H4 (cell line): ENCODE results near the gene LTB4R2. TPM values are rescaled to one million over a fixed set of nuclear protein-coding genes. Genes with fewer than 3 reads are reported as not detected.

Experiments
- DNase-seq: peaks from one replicate; pipeline ENCODE4 v3.0.0-alpha.2; 2015; ENCODE audit warnings: low spot score
- total RNA-seq: library from RNA; depleted of rRNA; stranded (reverse); fragments of >200 nt; shearing (Covaris generic); gene quantifications from 2 replicates; pipeline ENCODE4 v1.2.3, GENCODE V29; 2014

The LTB4R2 gene
- total RNA-seq, 1 experiment from 2014 or later: 0.33 TPM

DNA sequence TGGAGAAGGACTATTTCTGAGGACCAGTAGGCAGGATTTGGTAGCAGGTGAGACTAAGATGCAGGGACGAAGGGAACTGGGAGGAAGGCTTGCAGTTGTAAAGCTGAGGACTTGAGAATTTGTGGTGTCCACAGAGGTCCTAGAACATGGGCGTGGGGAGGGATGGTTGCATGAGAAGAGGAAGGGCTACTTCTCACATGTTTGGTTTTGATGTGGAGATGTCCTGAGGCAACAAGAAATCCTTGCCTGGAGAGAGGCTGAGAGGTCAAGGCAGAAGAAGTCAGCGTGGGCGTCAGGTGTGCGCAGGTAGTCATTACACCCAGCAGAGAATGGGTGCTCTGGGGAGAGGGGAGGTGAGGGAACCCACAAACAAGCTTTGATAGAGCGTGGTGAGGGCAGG is 32.9 kb upstream of the LTB4R2 start:
- no peak for DNase-seq

DNA sequence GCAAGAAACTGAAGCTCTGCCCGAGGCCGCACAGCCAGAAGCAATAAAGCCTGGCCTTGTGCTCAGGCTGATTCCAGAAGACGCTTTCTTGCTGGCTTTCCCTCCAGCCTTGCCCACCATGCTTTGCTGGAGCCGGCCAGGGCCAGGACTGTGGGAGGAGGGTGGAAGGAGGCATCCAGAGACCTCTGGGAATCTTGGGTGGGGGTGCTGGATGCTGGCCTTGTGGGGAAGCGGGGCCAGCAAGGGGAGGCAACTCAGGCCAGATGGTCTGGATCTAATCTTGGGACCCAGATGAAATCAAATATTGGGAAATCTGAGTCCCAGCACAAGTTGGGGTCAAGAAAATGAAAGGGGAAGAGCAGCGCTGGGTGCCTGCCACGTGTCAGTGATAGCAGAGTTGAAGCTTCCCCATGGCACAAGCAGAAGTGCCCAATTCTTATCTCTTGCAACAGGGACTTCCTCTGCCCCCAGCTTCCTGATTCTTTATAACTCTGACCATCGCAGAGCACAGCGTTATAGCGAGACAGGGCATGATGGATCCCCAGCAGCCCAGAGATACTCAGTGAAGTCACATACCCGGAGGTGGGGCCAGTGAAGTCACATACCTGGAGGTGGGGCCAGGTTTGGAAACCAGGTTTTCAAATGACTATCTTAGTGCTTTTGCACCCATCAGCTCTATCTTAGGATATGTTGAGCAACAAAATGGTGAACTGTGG is 32.2 kb upstream of the LTB4R2 start:
- no peak for DNase-seq

- no peak for DNase-seq
Measured at GRCh38 chr14:24278424-24278823, 31.5 kb upstream of the LTB4R2 start.

GRCh38 chr14:24279301-24280186 is 30.4 kb upstream of the LTB4R2 start:
- DNase-seq: peak; percentile 34

- DNase-seq: no peak
Measured at GRCh38 chr14:24280797-24281460, 29.0 kb upstream of the LTB4R2 start.

DNA sequence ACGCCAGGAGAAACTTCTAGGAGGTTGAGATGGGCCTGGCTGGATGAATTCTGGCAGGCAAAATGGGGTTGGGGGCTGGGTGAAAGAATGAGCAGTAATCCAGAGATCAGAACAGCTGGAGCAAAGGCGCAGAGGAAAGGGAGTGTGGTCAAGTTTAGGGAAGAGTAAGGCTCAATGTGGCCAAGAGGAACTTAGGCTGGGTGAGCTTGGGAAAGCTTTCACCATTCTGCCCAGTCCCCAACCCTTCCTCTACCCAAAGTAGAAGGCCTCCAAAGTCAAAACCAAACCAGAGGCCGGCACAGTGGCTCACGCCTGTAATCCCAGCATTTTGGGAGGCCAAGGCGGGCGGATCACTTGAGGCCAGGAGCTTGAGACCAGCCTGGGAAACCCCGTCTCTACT is 28.3 kb upstream of the LTB4R2 start:
- DNase-seq: no peak

GRCh38 chr14:24282736-24283135 is 27.2 kb upstream of the LTB4R2 start:
- no peak for DNase-seq

GRCh38 chr14:24283796-24284460 is 26.0 kb upstream of the LTB4R2 start:
- no peak for DNase-seq

GRCh38 chr14:24284501-24285035 is 25.4 kb upstream of the LTB4R2 start:
- no peak for DNase-seq

DNA sequence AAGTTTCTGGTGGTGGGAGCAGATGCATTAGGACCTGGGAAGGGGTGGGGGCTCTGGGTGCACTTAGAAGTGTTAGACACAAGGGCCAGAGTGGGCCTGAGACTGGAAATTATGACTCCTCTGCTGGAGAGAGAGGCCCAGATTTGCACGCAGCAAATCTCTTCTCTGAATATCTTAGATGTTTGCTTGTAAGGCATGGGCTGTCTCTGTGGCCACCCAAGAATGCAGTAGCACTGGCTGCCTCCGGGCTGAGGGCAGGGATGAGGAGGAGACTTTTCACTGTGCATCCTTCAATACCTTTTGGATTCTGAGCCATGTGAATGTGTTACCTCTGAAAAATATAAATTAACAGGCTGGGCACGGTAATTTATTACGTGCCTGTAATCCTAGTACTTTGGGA is 24.6 kb upstream of the LTB4R2 start:
- DNase-seq: no peak

DNA sequence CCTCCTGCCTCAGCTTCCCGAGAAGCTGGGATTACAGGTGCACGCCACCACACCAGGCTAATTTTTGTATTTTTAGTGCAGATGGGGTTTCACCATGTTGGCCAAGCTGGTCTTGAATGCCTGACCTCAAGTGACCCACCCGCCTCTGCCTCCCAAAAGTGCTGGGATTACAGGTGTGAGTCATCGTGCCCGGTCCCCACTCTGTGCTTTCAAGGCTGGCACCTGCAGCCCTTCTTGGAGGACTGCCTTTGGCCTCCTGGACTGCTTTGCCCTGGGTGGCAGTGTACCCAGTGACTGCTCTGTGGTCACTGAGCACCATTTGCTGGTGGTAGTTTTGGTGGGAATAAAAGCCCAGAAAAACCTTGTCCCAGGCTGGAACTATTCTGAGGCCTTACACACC is 22.9 kb upstream of the LTB4R2 start:
- DNase-seq: no peak

GRCh38 chr14:24289649-24290280 is 20.2 kb upstream of the LTB4R2 start:
- DNase-seq: no peak

DNA sequence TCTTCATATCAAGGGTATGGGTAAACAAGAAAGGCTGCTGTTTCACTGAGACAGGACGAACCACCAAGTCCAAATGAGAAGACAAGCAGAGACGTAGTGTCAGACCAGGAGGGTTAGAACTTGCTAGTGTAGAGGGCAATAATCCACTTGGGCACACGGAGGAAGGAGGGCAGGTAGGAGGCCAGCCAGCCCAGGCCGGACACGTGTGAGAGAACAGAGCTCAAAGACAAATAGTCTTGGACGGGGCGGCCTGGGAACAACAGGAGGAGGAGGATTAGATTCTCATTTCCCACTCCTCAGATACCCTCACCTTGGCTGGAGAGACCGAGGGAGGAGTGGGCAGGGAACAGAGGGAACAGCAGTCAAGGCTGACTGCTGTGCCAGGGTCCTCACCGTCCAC is 19.2 kb upstream of the LTB4R2 start:
- DNase-seq: no peak

DNA sequence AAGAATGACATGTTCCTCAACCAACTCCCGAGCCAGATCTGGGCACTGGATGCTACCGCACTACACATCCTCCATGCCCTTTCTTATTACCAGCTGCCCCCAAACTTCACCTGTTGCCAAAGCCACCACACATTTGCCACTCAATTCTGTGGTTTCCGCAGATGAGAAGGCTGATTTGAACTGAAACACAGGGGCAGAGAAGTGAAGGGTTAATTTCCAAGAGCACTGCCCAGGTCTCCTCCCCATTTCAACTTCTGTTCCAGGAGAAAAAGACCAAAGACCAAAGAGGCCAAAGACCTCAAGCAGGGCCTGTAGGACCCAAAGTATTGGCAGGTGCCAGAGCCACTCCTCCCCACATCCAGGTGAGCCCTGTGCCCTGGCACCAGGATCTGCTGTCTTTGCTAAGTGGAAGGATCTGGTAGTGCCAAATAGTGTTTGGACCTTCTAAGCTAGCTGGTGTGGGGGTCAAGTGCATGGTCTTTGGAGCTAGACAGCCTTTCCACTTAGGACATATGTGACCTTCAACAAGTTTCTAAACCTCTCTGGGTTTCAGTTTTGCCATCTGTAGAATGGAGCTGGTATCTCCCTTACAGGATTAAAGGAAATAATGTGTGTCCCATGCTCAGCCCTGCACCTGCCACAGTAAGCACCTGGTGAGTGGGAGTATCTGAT is 18.4 kb upstream of the LTB4R2 start:
- no peak for DNase-seq

- DNase-seq: no peak
Measured at GRCh38 chr14:24292118-24292807, 17.7 kb upstream of the LTB4R2 start.

DNA sequence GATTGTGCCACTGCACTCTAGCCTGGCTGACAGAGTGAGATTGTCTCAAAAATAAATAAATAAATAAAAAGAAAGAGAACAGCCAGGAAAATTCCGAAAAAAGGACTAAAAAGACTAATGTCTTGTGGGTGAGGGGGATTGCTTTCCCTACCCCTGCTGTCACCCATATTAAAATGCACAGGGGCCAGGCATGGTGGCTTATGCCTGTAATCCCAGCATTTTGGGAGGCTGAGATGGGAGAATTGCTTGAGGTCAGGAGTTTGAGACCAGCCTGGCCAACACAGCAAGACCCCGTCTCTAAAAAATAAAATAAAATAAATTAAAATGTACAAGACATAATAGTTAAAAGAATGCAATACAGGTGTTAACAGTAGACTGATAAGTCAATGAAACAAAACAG is 16.4 kb upstream of the LTB4R2 start:
- DNase-seq: no peak

- DNase-seq: peak; percentile 76
Measured at GRCh38 chr14:24296341-24297157, 13.4 kb upstream of the LTB4R2 start.

DNA sequence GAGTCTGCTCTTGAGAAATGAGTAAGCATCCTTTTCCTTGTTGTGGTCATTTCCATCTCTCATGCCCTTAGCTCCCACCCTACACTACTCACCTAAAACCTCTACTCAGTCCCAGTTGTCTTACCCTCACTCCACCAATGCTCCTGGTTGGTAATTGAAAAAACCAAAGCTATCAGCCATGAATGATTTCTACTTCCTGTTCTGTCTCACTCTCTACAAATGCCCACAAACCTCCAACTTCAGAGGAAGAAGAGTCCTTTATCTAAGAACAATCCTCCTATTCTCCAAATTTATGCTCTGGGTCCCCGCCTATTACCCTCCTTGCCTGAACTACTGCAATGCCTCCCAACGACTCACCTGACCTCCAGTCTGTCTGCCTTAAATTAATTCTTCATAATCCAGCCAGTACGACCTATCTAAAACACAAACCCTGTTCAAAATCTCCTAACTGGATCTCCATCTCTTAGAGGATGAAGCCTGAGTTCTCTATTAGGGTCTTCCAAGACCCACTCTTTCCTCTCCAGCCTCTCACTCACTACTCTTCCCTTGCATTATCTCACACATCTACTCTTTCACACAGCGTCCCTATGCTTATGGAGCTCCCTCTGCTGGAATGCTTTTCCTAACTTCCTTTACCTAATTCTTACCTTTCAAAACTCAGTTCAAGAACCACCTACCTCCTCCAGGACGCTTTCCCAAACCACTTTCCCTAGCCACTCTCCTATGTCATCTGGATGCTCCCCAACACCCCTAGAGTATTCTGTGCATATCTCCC is 12.6 kb upstream of the LTB4R2 start:
- DNase-seq: peak; percentile 44

DNA sequence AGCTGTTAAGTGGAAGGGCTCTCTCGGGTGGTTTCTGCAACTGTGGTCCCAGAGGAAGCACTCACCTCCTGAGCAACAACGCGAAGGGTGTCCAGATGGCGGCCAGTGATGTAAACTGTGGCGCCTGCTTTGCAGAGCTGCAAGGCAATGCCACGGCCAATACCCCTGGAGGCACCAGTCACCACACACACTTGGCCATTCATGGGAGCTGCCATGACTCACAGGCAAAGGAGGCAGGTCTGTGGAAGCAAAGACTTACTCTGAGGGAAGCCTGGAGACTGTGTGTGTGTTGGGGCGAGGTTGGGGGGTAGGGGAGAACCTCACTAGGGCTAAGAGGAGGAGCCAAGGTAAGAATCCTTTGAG is 11.1 kb upstream of the LTB4R2 start:
- peak; percentile 57 for DNase-seq
